SK-N-SH treated with all-trans-retinoic acid at 6 μM for 48 hours (cell line): Measurements from ENCODE around the gene MMAB.
A peak's percentile ranks its signal among the peaks of the same experiment; 100 is the strongest.

ENCODE experiments used
- ATAC-seq: fragments of 200-7000 bp; cut with Tn5 transposase; 3 replicates; pipeline ENCODE4 v1.9.1; 2020; ENCODE audit warnings: mild to moderate bottlenecking, moderate library complexity
- ARNTL ChIP-seq: fragments of 450-650 bp; formaldehyde crosslinking; IDR thresholded peaks from 2 replicates; pipeline ENCODE4 v1.5.0; 2020; ENCODE audit warnings: low read depth, mild to moderate bottlenecking, moderate library complexity, borderline replicate concordance
- BACH2 ChIP-seq: fragments of 250-450 bp; sonication (Bioruptor Pico); IDR thresholded peaks from 2 replicates; pipeline ENCODE4 v1.9.0; 2021; ENCODE audit warnings: mild to moderate bottlenecking, borderline replicate concordance
- CSDC2 ChIP-seq: fragments of 250-450 bp; sonication (Bioruptor Pico); IDR thresholded peaks from 2 replicates; pipeline ENCODE4 v1.5.0; 2020; ENCODE audit warnings: mild to moderate bottlenecking, moderate library complexity
- ESRRG ChIP-seq: fragments of 250-450 bp; sonication (Bioruptor Pico); IDR thresholded peaks from 2 replicates; pipeline ENCODE4 v1.6.1; 2021; ENCODE audit warnings: mild to moderate bottlenecking
- ISL1 ChIP-seq: fragments of 250-450 bp; sonication (Bioruptor Pico); IDR thresholded peaks from 2 replicates; pipeline ENCODE4 v2.1.2; 2022; ENCODE audit warnings: mild to moderate bottlenecking, moderate library complexity
- OSR1 ChIP-seq: fragments of 250-450 bp; sonication (Bioruptor Pico); IDR thresholded peaks from 2 replicates; pipeline ENCODE4 v1.8.0; 2022; ENCODE audit warnings: moderate library complexity, mild to moderate bottlenecking, inconsistent platforms
- PPARA ChIP-seq: fragments of 250-450 bp; sonication (Bioruptor Pico); IDR thresholded peaks from 2 replicates; pipeline ENCODE4 v1.5.0; 2020; ENCODE audit warnings: mild to moderate bottlenecking, borderline replicate concordance
- RARB ChIP-seq: fragments of 250-450 bp; sonication (Bioruptor Pico); IDR thresholded peaks from 2 replicates; pipeline ENCODE4 v1.8.0; 2021; ENCODE audit warnings: mild to moderate bottlenecking, moderate library complexity
- TCF4 ChIP-seq: fragments of 250-450 bp; sonication (Bioruptor Pico); IDR thresholded peaks from 2 replicates; pipeline ENCODE4 v1.8.0; 2021; ENCODE audit warnings: mild to moderate bottlenecking, moderate library complexity, borderline replicate concordance
- TOX ChIP-seq: fragments of 250-450 bp; sonication (Bioruptor Pico); IDR thresholded peaks from 2 replicates; pipeline ENCODE4 v1.8.0; 2021; ENCODE audit warnings: mild to moderate bottlenecking, moderate library complexity, borderline replicate concordance
- TSHZ2 ChIP-seq: fragments of 250-450 bp; sonication (Bioruptor Pico); IDR thresholded peaks from 2 replicates; pipeline ENCODE4 v1.5.0; 2020; ENCODE audit warnings: mild to moderate bottlenecking, moderate library complexity
- ZC3H10 ChIP-seq: fragments of 250-450 bp; sonication (Bioruptor Pico); IDR thresholded peaks from 2 replicates; pipeline ENCODE4 v1.5.1; 2021; ENCODE audit warnings: mild to moderate bottlenecking, moderate library complexity
- ZFP3 ChIP-seq: fragments of 250-450 bp; sonication (Bioruptor Pico); IDR thresholded peaks from 2 replicates; pipeline ENCODE4 v1.5.0; 2020; ENCODE audit warnings: mild to moderate bottlenecking, moderate library complexity
- ZFP30 ChIP-seq: fragments of 450-650 bp; formaldehyde crosslinking; IDR thresholded peaks from 2 replicates; pipeline ENCODE4 v1.5.0; 2022; ENCODE audit warnings: mild to moderate bottlenecking, moderate library complexity
- ZNF565 ChIP-seq: fragments of 450-650 bp; formaldehyde crosslinking; conservative IDR thresholded peaks from 2 replicates; pipeline ENCODE4 v1.5.0; 2020; ENCODE audit warnings: low read depth, mild to moderate bottlenecking, moderate library complexity
- ZNF70 ChIP-seq: fragments of 450-650 bp; formaldehyde crosslinking; IDR thresholded peaks from 2 replicates; pipeline ENCODE4 v1.5.0; 2020; ENCODE audit warnings: mild to moderate bottlenecking, moderate library complexity
- ZNF8 ChIP-seq: fragments of 450-650 bp; formaldehyde crosslinking; IDR thresholded peaks from 2 replicates; pipeline ENCODE4 v1.5.0; 2020; ENCODE audit warnings: mild to moderate bottlenecking, moderate library complexity
- TF ChIP-seq, protein P1 (sequence below): fragments of 250-450 bp; sonication (Bioruptor Pico); IDR thresholded peaks from 2 replicates; pipeline ENCODE4 v1.8.0; 2021; ENCODE audit warnings: low read depth, mild to moderate bottlenecking, moderate library complexity, borderline replicate concordance
- TF ChIP-seq, protein P2 (sequence below): fragments of 250-450 bp; sonication (Bioruptor Pico); IDR thresholded peaks from 2 replicates; pipeline ENCODE4 v1.5.1; 2020; ENCODE audit warnings: low read depth, mild to moderate bottlenecking, moderate library complexity

The MMAB gene

DNA sequence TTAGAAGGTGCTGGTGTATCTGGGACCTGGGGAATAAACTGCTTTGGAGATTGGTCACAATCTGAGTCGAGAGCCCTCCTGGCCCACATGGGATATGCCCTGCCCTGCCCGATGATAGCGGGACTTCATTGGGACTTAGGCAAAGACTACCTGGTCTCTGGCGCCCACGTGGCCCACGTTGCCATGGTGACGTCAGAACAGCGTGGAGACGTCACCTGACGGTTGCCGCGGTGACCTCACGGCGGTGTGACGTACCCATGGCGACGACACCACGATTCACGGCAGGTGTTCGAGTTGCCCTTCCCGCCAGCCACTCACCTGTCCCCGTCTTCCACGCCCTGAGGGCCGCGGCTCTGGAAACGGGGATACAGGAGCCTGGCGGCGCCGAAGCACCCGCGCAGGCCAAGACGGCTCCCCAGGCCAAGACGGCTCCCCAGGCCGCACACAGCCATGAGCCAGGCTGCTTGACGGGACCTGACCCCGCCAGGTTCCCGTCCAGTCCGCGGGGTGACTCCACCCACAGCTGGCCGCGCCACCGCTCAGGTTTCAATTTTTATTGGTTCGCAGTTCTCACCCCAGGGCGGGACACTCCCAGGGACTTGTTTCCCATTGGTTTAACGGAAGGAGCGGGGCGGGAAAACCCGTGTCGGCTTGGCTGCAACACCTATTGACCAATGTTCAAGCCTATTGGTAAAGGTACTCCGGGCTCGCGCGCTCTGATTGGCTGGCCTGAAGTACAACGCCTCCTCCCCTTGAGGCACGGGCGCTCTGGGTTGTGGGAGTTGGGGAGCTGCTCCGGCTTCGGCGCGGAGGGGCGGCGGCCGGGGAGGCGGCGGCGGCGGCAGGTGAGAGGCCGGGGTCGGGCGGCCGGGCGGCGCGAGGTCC, at the start of gene MMAB, which contains the start of gene MVK:
Gene MMAB, minus strand, starts transcription at position 476 of the 885 bp plus-strand sequence. Its CDS starts 24 bp downstream, at position 452.
Gene MVK, plus strand, starts transcription at position 766 of the 885 bp plus-strand sequence. CDS start 1,029 bp downstream, outside the sequence.
- TF ChIP-seq ZNF8 (CRISPR knock-in tag) (no peak), ESRRG (CRISPR knock-in tag) (no peak), ISL1 (no peak), TSHZ2 (CRISPR knock-in tag) (no peak), ZNF70 (CRISPR knock-in tag) (no peak), ZFP3 (CRISPR knock-in tag) (no peak), ZNF565 (CRISPR knock-in tag) (no peak), TOX (CRISPR knock-in tag) (no peak), ARNTL (CRISPR knock-in tag) (no peak), ZFP30 (no peak), ZC3H10 (CRISPR knock-in tag) (no peak), TCF4 (no peak), CSDC2 (CRISPR knock-in tag) (no peak), RARB (CRISPR knock-in tag) (no peak), OSR1 (CRISPR knock-in tag) (no peak), BACH2 (CRISPR knock-in tag) (no peak)
- TF ChIP-seq, protein P1, sequence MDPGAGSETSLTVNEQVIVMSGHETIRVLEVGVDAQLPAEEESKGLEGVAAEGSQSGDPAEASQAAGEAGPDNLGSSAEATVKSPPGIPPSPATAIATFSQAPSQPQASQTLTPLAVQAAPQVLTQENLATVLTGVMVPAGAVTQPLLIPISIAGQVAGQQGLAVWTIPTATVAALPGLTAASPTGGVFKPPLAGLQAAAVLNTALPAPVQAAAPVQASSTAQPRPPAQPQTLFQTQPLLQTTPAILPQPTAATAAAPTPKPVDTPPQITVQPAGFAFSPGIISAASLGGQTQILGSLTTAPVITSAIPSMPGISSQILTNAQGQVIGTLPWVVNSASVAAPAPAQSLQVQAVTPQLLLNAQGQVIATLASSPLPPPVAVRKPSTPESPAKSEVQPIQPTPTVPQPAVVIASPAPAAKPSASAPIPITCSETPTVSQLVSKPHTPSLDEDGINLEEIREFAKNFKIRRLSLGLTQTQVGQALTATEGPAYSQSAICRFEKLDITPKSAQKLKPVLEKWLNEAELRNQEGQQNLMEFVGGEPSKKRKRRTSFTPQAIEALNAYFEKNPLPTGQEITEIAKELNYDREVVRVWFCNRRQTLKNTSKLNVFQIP (CRISPR knock-in tag), result no peak
- TF ChIP-seq, protein P2, sequence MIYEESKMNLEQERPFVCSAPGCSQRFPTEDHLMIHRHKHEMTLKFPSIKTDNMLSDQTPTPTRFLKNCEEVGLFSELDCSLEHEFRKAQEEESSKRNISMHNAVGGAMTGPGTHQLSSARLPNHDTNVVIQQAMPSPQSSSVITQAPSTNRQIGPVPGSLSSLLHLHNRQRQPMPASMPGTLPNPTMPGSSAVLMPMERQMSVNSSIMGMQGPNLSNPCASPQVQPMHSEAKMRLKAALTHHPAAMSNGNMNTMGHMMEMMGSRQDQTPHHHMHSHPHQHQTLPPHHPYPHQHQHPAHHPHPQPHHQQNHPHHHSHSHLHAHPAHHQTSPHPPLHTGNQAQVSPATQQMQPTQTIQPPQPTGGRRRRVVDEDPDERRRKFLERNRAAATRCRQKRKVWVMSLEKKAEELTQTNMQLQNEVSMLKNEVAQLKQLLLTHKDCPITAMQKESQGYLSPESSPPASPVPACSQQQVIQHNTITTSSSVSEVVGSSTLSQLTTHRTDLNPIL (CRISPR knock-in tag), result no peak
- peak; percentile 99 for ATAC-seq

GRCh38 chr12:109621901-109622364, 48.6 kb upstream of the MMAB start:
- no peak for ATAC-seq
- TF ChIP-seq TCF4 (peak; percentile 73; the same call in 1 of the 2 replicates), ZNF8 (CRISPR knock-in tag) (no peak), TSHZ2 (CRISPR knock-in tag) (peak; percentile 71; the same call in 1 of the 2 replicates)
- TF ChIP-seq, all 23 proteins: peak for 2

DNA sequence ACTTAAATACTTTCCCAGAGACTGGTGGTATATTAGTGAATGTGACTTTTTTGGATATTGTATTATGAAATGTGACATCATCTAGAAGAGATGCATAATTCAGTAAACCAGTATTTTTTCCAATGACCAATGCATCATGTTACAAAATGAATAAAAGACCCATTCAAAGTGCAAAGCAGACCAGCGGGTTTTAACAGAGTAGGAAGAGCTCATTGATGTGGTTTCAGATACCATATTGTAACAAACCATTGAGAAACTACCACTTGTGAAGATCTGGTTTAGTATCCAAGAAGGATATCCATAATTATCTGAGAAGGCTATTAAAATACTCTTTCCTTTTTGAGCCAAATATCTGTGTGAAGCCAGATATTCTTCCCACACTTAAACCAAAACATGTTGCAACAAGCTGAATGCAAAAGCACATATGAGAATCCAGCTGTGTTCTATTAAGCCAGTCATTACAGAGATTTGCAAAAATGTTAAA, 47.9 kb upstream of the MMAB start:
- ATAC-seq, result no peak
- TF ChIP-seq, protein P2 (CRISPR knock-in tag), result no peak
- TF ChIP-seq TCF4, result no peak
- TF ChIP-seq TSHZ2 (CRISPR knock-in tag), result no peak
- TF ChIP-seq PPARA, result no peak
- TF ChIP-seq, protein P1 (CRISPR knock-in tag), result no peak
- TF ChIP-seq ZFP30, result no peak
- no peak for TF ChIP-seq CSDC2 (CRISPR knock-in tag)
- no peak for TF ChIP-seq ARNTL (CRISPR knock-in tag)
- TF ChIP-seq ZNF8 (CRISPR knock-in tag), result no peak
- no peak for TF ChIP-seq ISL1
- no peak for TF ChIP-seq BACH2 (CRISPR knock-in tag)
- TF ChIP-seq, all 23 proteins: peak for 0
